Measurements from ENCODE around the gene CYP46A1. TPM values are rescaled to one million over a fixed set of nuclear protein-coding genes. Genes with fewer than 3 reads are reported as not detected.

The CYP46A1 gene
- total RNA-seq, 1 donor from 2014 or later: 3.1 TPM

- peak; percentile 76 for DNase-seq (ENCODE audit: low spot score)
Observed at GRCh38 chr14:99774556-99775307, 90.6 kb downstream of the CYP46A1 start.

- peak; percentile 60 for DNase-seq (ENCODE audit: low spot score)
Observed at GRCh38 chr14:99775351-99775750, 91.3 kb downstream of the CYP46A1 start.

Other genes starting within 250 kb of the CYP46A1 start
- gene SETD3, start 203.4 kb upstream of the CYP46A1 start, total RNA-seq: 61.5 TPM
- 48.2 TPM for gene CCNK, start 202.9 kb upstream of the CYP46A1 start, total RNA-seq
- gene CCDC85C, start 80.1 kb upstream of the CYP46A1 start, total RNA-seq: 5.2 TPM
- 3.8 TPM for gene HHIPL1, start 39.2 kb upstream of the CYP46A1 start, total RNA-seq
- 32.5 TPM for gene EML1, start 109.1 kb downstream of the CYP46A1 start, total RNA-seq